GM23338 (cell line): ENCODE measurements around the gene MMP25.

Experiments
- EZH2 ChIP-seq: fragments of 200-600 bp; sonication (generic); IDR thresholded peaks from one replicate; pipeline ENCODE4 v1.8.0; 2017; ENCODE audit warnings: antibody characterized with exemption, mild to moderate bottlenecking, low read depth; ENCODE audit not compliant: unreplicated experiment
- EZH2phosphoT487 ChIP-seq: fragments of 200-600 bp; sonication (generic); IDR thresholded peaks from one replicate; pipeline ENCODE4 v1.8.1; 2018; ENCODE audit warnings: antibody characterized with exemption; ENCODE audit not compliant: unreplicated experiment
- NANOG ChIP-seq: IDR thresholded peaks from 2 replicates; pipeline ENCODE4 v1.6.1; 2016; ENCODE audit warnings: antibody characterized with exemption, borderline replicate concordance
- POLR2AphosphoS5 ChIP-seq: IDR thresholded peaks from 2 replicates; pipeline ENCODE4 v1.6.1; 2016; ENCODE audit warnings: antibody characterized with exemption, low read depth
- TF ChIP-seq, protein P1 (sequence below), 2 experiments: fragments of 200-600 bp in 1 of 2; sonication (generic) in 1 of 2; conservative IDR thresholded peaks; 2 replicates each; pipeline versions ENCODE4 v1.5.1 to v1.6.1; 2016 to 2017; ENCODE audit warnings: antibody characterized with exemption in 2 of 2, low read depth in 2 of 2, mild to moderate bottlenecking in 2 of 2, moderate library complexity in 1 of 2
- TF ChIP-seq, protein P2 (sequence below): IDR thresholded peaks from one replicate; pipeline ENCODE4 v1.6.1; 2018; ENCODE audit warnings: antibody characterized with exemption; ENCODE audit not compliant: unreplicated experiment

DNA sequence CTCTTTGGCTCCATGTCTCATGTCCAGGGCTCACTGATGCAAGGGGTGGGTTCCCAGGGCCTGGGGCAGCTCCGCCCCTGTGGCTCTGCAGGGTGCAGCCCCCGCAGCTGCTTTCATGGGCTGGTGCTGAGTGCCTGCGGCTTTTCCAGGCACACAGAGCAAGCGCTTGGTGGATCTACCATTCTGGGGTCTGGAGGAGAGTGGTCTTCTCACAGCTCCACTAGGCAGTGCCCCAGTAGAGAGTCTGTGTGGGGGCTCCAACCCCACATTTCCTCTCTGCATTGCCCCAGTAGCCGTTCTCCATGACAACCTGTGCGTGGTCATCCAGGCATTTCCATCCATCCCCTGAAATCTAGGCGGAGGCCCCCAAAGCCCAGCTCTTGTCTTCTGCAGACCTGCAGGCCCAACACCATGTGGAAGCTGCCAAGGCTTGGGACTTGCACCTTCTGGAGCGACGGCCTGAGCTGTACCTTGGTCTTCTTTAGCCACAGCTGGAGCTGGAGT is 24.3 kb downstream of the MMP25 start:
- TF ChIP-seq, protein P1, sequence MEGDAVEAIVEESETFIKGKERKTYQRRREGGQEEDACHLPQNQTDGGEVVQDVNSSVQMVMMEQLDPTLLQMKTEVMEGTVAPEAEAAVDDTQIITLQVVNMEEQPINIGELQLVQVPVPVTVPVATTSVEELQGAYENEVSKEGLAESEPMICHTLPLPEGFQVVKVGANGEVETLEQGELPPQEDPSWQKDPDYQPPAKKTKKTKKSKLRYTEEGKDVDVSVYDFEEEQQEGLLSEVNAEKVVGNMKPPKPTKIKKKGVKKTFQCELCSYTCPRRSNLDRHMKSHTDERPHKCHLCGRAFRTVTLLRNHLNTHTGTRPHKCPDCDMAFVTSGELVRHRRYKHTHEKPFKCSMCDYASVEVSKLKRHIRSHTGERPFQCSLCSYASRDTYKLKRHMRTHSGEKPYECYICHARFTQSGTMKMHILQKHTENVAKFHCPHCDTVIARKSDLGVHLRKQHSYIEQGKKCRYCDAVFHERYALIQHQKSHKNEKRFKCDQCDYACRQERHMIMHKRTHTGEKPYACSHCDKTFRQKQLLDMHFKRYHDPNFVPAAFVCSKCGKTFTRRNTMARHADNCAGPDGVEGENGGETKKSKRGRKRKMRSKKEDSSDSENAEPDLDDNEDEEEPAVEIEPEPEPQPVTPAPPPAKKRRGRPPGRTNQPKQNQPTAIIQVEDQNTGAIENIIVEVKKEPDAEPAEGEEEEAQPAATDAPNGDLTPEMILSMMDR (conservative IDR thresholded peaks at IDR 0.05; ENCODE audit: low read depth in 2 of 2), result no peak
- no peak for TF ChIP-seq EZH2
- no peak for TF ChIP-seq POLR2AphosphoS5
- TF ChIP-seq EZH2phosphoT487, result no peak
- TF ChIP-seq NANOG, result no peak
- TF ChIP-seq, protein P2, sequence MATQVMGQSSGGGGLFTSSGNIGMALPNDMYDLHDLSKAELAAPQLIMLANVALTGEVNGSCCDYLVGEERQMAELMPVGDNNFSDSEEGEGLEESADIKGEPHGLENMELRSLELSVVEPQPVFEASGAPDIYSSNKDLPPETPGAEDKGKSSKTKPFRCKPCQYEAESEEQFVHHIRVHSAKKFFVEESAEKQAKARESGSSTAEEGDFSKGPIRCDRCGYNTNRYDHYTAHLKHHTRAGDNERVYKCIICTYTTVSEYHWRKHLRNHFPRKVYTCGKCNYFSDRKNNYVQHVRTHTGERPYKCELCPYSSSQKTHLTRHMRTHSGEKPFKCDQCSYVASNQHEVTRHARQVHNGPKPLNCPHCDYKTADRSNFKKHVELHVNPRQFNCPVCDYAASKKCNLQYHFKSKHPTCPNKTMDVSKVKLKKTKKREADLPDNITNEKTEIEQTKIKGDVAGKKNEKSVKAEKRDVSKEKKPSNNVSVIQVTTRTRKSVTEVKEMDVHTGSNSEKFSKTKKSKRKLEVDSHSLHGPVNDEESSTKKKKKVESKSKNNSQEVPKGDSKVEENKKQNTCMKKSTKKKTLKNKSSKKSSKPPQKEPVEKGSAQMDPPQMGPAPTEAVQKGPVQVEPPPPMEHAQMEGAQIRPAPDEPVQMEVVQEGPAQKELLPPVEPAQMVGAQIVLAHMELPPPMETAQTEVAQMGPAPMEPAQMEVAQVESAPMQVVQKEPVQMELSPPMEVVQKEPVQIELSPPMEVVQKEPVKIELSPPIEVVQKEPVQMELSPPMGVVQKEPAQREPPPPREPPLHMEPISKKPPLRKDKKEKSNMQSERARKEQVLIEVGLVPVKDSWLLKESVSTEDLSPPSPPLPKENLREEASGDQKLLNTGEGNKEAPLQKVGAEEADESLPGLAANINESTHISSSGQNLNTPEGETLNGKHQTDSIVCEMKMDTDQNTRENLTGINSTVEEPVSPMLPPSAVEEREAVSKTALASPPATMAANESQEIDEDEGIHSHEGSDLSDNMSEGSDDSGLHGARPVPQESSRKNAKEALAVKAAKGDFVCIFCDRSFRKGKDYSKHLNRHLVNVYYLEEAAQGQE, result no peak
